ENCODE results near the gene CGNL1.

DNA sequence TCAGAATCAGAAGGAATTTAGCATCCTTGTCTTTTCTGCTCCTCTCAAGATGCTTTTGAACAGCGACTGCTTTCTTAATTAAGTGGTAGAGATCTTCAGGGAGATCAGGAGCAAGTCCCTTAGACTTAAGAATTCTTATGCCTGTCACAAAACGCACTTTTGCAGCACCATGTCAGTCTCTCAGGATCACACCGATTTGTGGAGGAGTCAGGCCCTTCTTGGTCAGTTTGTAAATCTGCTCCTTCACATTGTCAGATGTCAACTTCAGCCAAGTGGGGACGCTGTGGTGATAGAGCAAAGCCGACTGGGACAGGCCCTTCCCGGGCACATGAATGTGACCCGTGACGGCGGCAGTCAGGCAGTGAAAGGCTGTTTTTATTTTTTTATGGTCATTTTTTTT lies 179.7 kb downstream of the CGNL1 start:
- TF ChIP-seq POLR2A (IDR thresholded peaks at IDR 0.05; ENCODE audit: low read depth): no peak
- TF ChIP-seq, protein P1, sequence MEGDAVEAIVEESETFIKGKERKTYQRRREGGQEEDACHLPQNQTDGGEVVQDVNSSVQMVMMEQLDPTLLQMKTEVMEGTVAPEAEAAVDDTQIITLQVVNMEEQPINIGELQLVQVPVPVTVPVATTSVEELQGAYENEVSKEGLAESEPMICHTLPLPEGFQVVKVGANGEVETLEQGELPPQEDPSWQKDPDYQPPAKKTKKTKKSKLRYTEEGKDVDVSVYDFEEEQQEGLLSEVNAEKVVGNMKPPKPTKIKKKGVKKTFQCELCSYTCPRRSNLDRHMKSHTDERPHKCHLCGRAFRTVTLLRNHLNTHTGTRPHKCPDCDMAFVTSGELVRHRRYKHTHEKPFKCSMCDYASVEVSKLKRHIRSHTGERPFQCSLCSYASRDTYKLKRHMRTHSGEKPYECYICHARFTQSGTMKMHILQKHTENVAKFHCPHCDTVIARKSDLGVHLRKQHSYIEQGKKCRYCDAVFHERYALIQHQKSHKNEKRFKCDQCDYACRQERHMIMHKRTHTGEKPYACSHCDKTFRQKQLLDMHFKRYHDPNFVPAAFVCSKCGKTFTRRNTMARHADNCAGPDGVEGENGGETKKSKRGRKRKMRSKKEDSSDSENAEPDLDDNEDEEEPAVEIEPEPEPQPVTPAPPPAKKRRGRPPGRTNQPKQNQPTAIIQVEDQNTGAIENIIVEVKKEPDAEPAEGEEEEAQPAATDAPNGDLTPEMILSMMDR (IDR thresholded peaks at IDR 0.05): no peak
- TF ChIP-seq POLR2AphosphoS5 (IDR thresholded peaks at IDR 0.05): no peak

Measured in esophagus muscularis mucosa (tissue), 3 donors.